ENCODE data around the gene MRPL48. TPM values are rescaled to one million over a fixed set of nuclear protein-coding genes. Genes with fewer than 3 reads are reported as not detected.

Gene MRPL48
- polyA plus RNA-seq, 3 donors = 18.0 to 42.7 (median 22.1) TPM

DNA sequence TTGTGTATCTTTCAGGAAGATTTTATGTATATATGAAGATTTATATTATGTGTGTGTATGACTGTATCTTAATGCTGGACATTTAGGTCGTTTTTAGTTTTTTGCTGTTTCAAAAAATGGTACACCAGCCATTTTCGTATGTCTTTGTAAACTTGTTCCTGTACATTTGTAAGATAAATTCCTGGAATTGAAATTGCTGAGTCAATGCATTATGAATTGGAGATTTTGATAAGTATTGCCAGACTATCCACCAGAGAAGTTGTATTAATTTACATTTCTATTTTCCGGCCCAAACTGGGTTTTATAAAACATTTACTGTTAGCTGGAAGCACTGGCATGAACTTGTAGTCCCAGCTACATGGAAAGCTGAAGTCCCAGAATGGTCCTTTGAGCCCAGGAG is 24.6 kb downstream of the MRPL48 start:
- no peak overlapping the region for H3K27ac ChIP-seq (ENCODE audit: low read depth, low read length)
- WGBS, 3 donors = 92 to 95% (median 93%) methylated on average over 3 of the region's 3 CpGs

- 96 to 98% (median 97%) methylated on average over 8 of the region's 8 CpGs for WGBS, 3 donors
- no peak overlapping the region for H3K27ac ChIP-seq (ENCODE audit: low read depth, low read length)
Observed at GRCh38 chr11:73814812-73815211, 27.1 kb downstream of the MRPL48 start.

- H3K27ac ChIP-seq (ENCODE audit: low read depth, low read length) = no peak overlapping the region
Observed at GRCh38 chr11:73818846-73819245, 31.2 kb downstream of the MRPL48 start.

- no peak overlapping the region for H3K27ac ChIP-seq (ENCODE audit: low read depth, low read length)
- 62 to 94% (median 85%) methylated on average over 1 of the region's 1 CpG for WGBS, 3 donors
Observed at GRCh38 chr11:73830261-73830660, 42.6 kb downstream of the MRPL48 start.

- WGBS, 3 donors = 80 to 93% (median 90%) methylated on average over 2 of the region's 2 CpGs
- no peak overlapping the region for H3K27ac ChIP-seq (ENCODE audit: low read depth, low read length)
Observed at GRCh38 chr11:73833067-73833466, 45.4 kb downstream of the MRPL48 start.

- WGBS, 3 donors = 78 to 92% (median 78%) methylated on average over 3 of the region's 3 CpGs
- no peak overlapping the region for H3K27ac ChIP-seq (ENCODE audit: low read depth, low read length)
Observed at GRCh38 chr11:73838443-73839122, 50.9 kb downstream of the MRPL48 start.

- no peak overlapping the region for H3K27ac ChIP-seq (ENCODE audit: low read depth, low read length)
Observed at GRCh38 chr11:73839123-73839457, 51.4 kb downstream of the MRPL48 start.

DNA sequence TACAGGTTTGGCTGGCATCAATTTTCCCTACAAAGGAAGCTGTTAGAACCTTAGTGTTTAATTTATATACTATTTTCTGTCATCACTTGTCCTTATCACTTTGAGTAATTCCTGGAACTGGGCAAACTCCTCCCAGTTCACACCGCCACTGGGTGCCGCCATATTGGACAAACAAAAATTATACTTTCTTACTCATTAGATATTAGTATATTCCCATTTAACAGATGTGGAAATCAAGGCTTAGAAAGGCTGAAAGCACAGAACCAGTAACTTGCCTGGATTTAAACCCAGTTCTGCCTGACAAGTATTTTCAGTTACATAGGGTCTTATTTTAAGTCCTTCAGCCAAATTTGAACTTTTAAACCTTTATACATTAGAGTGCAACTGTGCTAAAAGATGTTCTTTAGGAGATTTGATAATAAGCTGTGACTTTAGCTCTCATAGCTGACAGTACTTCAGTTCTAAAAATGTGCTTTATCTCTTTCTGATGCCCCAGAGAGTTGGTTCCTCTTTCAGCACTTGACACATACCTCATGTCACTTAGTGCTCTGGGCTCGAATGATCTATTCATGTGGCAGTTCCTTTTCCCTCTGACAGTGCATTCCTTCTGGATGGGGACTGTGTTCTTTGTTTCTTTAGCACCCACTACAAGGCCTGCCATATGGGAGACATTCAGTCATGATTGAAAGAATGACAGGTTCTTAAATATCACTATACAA is 63.5 kb downstream of the MRPL48 start:
- 86 to 93% (median 86%) methylated on average over 3 of the region's 3 CpGs for WGBS, 3 donors
- no peak overlapping the region for H3K27ac ChIP-seq (ENCODE audit: low read depth, low read length)

DNA sequence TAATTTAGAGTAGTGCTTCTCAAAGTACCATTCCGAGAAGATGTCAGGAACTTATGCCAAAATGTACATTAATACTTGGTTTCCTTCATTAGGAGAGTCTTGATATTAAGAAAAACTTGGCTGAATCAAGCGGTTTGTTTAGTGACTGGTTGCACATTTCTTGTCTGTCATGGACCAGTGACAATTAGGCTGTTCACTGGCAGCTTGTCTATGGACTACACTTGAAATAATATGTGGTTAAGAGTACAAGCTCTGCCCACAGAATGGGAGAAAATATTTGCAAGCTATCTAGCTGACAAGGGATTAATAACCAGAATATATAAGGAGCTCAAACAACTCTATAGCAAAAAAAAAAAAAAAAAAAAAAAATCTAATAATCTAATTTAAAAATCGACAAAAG is 64.4 kb downstream of the MRPL48 start:
- no peak overlapping the region for H3K27ac ChIP-seq (ENCODE audit: low read depth, low read length)
- WGBS, 3 donors = 91 to 98% (median 94%) methylated on average over 3 of the region's 3 CpGs

DNA sequence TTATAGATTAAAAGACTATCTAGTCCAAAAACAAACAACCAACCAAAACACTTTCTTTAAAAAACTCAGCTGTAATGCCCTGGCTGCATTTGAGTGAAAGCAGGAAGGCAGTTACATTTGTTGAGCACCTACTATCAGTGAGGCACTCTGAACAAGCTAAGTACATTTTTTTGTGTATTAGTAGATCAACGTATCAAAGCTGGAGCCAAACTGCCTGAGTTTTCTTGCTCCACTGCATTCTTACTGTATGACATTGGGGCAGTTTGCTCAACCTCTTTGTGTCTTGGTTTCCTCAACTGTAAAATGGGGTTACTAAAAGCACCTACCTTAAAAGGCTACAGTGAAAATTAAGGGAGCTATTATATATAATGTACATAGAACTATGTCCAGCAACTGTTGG is 67.0 kb downstream of the MRPL48 start:
- 90 to 96% (median 93%) methylated on average over 1 of the region's 1 CpG for WGBS, 3 donors
- H3K27ac ChIP-seq (ENCODE audit: low read depth, low read length) = no peak overlapping the region

GRCh38 chr11:73856031-73856567 is 68.4 kb downstream of the MRPL48 start:
- WGBS, 3 donors = 81 to 98% (median 96%) methylated on average over 1 of the region's 1 CpG

DNA sequence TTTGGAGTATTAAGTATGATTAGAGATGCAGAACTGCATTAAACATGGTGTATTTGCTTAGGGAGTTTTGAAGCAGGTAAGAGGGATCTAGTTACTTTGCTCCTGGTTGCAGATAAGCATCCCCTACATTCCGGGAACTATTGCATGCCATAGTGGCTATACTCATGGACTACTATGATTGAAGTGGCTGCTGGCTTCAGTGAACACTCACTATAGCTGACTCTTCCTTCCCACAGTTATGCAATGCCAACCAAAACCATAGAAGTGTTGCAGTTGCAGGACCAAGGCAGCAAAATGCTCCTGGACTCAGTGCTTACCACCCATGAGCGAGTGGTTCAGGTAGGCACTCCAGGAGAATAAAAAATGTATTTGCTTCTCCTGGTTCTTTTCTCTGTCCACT is 72.0 kb downstream of the MRPL48 start:
- H3K27ac ChIP-seq (ENCODE audit: low read depth, low read length) = no peak overlapping the region
- WGBS, 3 donors = 85 to 90% (median 88%) methylated on average over 2 of the region's 2 CpGs

More at GRCh38 chr11:73856031-73856567, 68.4 kb downstream of the MRPL48 start:
- no peak overlapping the region for H3K27ac ChIP-seq (ENCODE audit: low read depth, low read length)

DNA sequence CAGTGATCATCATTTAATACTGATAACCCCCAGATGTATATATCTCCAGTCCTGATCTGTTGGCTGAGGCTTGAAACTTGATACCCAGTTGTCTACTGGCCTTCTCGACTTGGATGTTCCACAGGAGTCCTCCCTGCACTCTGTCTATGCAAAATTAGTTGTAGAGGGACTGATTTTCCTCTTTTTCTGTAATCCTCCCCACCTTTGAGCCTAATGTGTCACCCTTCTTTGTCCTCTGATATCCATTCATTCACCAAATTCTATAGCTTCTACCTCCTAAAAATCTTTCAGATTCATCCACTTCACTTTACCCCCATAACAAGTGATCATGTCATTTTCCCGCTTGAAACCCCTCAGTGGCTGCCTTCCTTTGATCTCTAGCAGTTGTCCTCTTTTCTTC is 72.5 kb downstream of the MRPL48 start:
- WGBS, 3 donors = 74 to 79% (median 76%) methylated on average over 2 of the region's 2 CpGs

DNA sequence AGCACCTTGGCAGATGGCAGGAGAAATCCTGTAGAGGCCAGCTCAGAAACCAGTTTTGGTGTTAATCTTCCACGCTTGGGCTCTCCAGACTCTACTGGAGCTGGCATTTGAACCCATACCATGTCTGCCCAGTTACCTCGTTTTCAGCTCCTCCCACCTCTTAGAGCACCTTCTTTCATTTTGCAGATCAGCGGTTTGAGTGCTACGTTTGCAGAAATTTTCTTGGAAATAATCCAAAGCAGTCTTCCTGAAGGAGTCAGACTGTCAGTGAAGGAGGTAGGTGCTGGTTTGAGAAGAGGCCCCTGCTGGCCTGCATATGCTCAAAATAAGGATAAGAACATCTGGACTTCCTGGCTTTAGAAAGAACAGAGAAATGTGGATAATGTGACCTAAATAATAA is 75.3 kb downstream of the MRPL48 start:
- WGBS, 3 donors = 68 to 73% (median 73%) methylated on average over 4 of the region's 4 CpGs
- H3K27ac ChIP-seq (ENCODE audit: low read depth, low read length) = no peak overlapping the region

More for the DNA sequence above, 72.5 kb downstream of the MRPL48 start:
- H3K27ac ChIP-seq (ENCODE audit: low read depth, low read length) = no peak overlapping the region

- 67 to 83% (median 82%) methylated on average over 5 of the region's 5 CpGs for WGBS, 3 donors
- no peak overlapping the region for H3K27ac ChIP-seq (ENCODE audit: low read depth, low read length)
Observed at GRCh38 chr11:73866095-73866579, 78.5 kb downstream of the MRPL48 start.

GRCh38 chr11:73866586-73866996 is 78.9 kb downstream of the MRPL48 start:
- no peak overlapping the region for H3K27ac ChIP-seq (ENCODE audit: low read depth, low read length)
- 49 to 81% (median 64%) methylated on average over 2 of the region's 2 CpGs for WGBS, 3 donors

DNA sequence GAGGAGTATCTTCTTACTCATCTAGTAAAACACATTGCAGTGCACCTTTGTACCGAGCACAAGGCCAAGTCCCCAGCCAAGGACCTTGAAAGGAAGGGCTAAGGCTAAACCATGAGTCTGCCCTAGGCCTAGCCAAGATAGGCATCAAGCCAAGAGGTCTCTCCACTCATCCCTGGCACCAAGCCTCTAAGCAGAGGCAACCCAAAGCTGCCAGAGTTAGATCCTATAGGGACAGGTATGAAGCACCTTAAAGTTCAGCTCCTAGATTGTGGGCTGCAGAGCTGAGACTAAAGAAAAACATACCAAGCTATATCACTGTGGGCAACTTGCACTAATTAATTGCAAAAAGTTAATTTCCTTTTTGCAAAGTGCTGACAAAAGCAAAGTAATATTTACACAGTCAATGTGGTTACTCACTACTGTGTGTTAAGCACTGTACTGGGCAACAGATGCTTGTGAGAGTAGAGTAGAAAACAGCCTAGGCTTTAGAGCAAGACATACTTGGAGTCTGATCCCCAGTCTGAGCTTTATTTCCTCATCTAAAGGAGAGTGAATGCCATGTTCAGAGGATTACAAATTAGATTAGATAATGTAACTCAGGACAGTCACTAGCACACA is 81.8 kb downstream of the MRPL48 start:
- H3K27ac ChIP-seq (ENCODE audit: low read depth, low read length) = no peak overlapping the region
- WGBS, 3 donors = 26 to 67% (median 65%) methylated on average over 1 of the region's 1 CpG

DNA sequence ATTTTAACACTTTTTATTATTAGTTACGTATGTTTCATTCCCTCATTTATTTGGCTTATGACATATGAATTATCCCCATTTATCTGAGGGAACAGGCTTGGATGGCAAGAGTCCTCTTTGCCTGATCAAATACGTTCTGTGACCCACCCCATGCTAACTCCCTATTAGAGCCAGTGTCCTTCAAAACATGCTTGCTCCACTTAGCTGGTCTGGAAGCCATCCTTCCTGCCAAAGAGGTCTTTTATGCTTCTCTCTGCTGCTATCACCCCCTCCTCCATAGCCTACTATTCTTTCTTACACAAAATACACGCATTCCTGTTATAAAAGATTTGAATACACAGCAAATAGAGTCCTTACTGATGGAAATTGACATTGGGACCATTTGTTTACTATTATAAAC is 82.6 kb downstream of the MRPL48 start:
- no peak overlapping the region for H3K27ac ChIP-seq (ENCODE audit: low read depth, low read length)
- 85 to 90% (median 88%) methylated on average over 3 of the region's 3 CpGs for WGBS, 3 donors

DNA sequence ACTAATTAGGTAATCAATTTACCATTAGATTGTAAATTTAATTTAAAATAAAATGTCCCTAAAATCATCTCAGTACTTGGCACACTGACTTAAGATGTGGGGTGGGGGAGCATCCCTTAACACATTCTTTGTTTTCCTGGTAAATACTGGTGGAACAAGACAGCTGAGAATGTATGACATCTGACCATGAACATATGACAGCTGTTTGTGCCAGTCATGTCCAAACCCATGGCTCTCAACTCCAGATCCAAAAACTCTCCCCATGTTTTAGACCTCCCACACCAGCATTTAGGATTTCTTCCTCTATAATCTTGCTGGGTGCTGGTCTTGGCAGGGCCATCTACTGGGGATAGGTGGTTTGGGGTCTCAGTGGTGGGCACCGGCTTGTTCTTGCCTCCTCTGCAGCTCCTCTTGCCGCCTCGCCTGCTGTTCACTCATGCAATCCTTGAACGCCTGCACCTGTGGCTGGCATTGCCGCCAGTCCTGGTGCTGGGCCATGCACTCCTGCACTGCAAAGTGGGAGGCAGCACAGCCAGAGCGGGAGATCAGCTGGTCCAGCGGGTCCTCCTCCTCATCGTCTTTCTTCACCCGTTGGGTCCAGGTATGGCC is 85.2 kb downstream of the MRPL48 start:
- H3K27ac ChIP-seq (ENCODE audit: low read depth, low read length) = no peak overlapping the region
- WGBS, 3 donors = 91 to 95% (median 95%) methylated on average over 9 of the region's 9 CpGs

Measured in adipose tissue (tissue), 3 donors.